ENCODE measurements around the gene RAB36. TPM values are rescaled to one million over a fixed set of nuclear protein-coding genes. Genes with fewer than 3 reads are reported as not detected.
A peak's percentile ranks its signal among the peaks of the same experiment; 100 is the strongest.

The RAB36 gene
- polyA plus RNA-seq, 1 donor (not counting 4 experiments of a cell fraction or from before 2014, with no cell fraction given) = 1.9 TPM

- no peaks in the 10 kb centered on the region for H3K79me2 ChIP-seq (ENCODE audit: control insufficient read depth, insufficient read depth, low read length)
- no peaks in the 10 kb centered on the region for H3K9me3 ChIP-seq (ENCODE audit: control insufficient read depth, low read depth, low read length)
- DNase-seq (ENCODE audit: low read depth, low spot score) (no peak), FAIRE-seq (no peak)
- peak overlapping the region; percentile 54 for H2AFZ ChIP-seq (ENCODE audit: control insufficient read depth, low read length)
- no peak overlapping the region for H3K27ac ChIP-seq (ENCODE audit: control insufficient read depth, insufficient read depth, low read length)
- dilution Hi-C loops (cut with MboI; ENCODE audit: extremely low pct_ligation_motif_present, low sequenced_read_pairs) = no loop called here
- peaks cover 29% of the 10 kb centered on the region for H3K4me1 ChIP-seq (ENCODE audit: control insufficient read depth, extremely low read depth, insufficient read depth, low read length)
- no peaks in the 10 kb centered on the region for H3K27me3 ChIP-seq (ENCODE audit: control insufficient read depth, extremely low read depth, insufficient read depth, low read length)
- H3K4me2 ChIP-seq (ENCODE audit: control insufficient read depth, extremely low read depth, insufficient read depth, low read depth, low read length) = no peak overlapping the region
- H3K9me1 ChIP-seq (ENCODE audit: control insufficient read depth, extremely low read depth, insufficient read depth, low read length) = no peaks in the 10 kb centered on the region
- TF ChIP-seq EZH2 (IDR thresholded peaks at IDR 0.05; ENCODE audit: low read length) (no peak), CTCF (optimal IDR thresholded peaks at IDR 0.05 in 1 of 3, IDR thresholded peaks at IDR 0.05 in 1 of 3, conservative IDR thresholded peaks at IDR 0.05 in 1 of 3; ENCODE audit: extremely low read depth in 1 of 3, insufficient read depth in 2 of 3, low read length in 3 of 3) (no peak)
- H3K36me3 ChIP-seq (ENCODE audit: control insufficient read depth in 2 of 2, extremely low read depth in 1 of 2, insufficient read depth in 2 of 2, low read length in 2 of 2) = no peaks in the 10 kb centered on the region
- no peak overlapping the region for H3K4me3 ChIP-seq (ENCODE audit: control insufficient read depth in 2 of 3, extremely low read depth in 1 of 3, insufficient read depth in 2 of 3, low read depth in 1 of 3, low read length in 3 of 3)
- H3K9ac ChIP-seq (ENCODE audit: control insufficient read depth, extremely low read depth, insufficient read depth, low read length) = no peak overlapping the region
- no peaks in the 10 kb centered on the region for H4K20me1 ChIP-seq (ENCODE audit: control insufficient read depth, extremely low read depth, insufficient read depth, low read length)
Observed at GRCh38 chr22:23137468-23137867, 7.8 kb upstream of the RAB36 start.

GRCh38 chr22:23137905-23138561 lies 7.2 kb upstream of the RAB36 start:
- dilution Hi-C loops (cut with MboI; ENCODE audit: extremely low pct_ligation_motif_present, low sequenced_read_pairs) = no loop called here
- H3K4me1 ChIP-seq (ENCODE audit: control insufficient read depth, extremely low read depth, insufficient read depth, low read length) = peaks cover 29% of the 10 kb centered on the region
- H3K27ac ChIP-seq (ENCODE audit: control insufficient read depth, insufficient read depth, low read length) = peak overlapping the region; percentile 8

More at GRCh38 chr22:23137905-23138561, 7.2 kb upstream of the RAB36 start:
- Histone ChIP-seq H2AFZ (ENCODE audit: control insufficient read depth, low read length) (peak overlapping the region; percentile 21), H3K9ac (ENCODE audit: control insufficient read depth, extremely low read depth, insufficient read depth, low read length) (no peak overlapping the region), H3K79me2 (ENCODE audit: control insufficient read depth, insufficient read depth, low read length) (no peaks in the 10 kb centered on the region), H3K27me3 (ENCODE audit: control insufficient read depth, extremely low read depth, insufficient read depth, low read length) (no peaks in the 10 kb centered on the region), H3K9me3 (ENCODE audit: control insufficient read depth, low read depth, low read length) (no peaks in the 10 kb centered on the region), H3K36me3 (ENCODE audit: control insufficient read depth in 2 of 2, extremely low read depth in 1 of 2, insufficient read depth in 2 of 2, low read length in 2 of 2) (no peaks in the 10 kb centered on the region), H3K4me3 (ENCODE audit: control insufficient read depth in 2 of 3, extremely low read depth in 1 of 3, insufficient read depth in 2 of 3, low read depth in 1 of 3, low read length in 3 of 3) (no peak overlapping the region), H4K20me1 (ENCODE audit: control insufficient read depth, extremely low read depth, insufficient read depth, low read length) (no peaks in the 10 kb centered on the region), H3K4me2 (ENCODE audit: control insufficient read depth, extremely low read depth, insufficient read depth, low read depth, low read length) (peak overlapping the region; percentile 42), H3K9me1 (ENCODE audit: control insufficient read depth, extremely low read depth, insufficient read depth, low read length) (no peaks in the 10 kb centered on the region)
- FAIRE-seq = no peak
- TF ChIP-seq EZH2 (IDR thresholded peaks at IDR 0.05; ENCODE audit: low read length) (no peak), CTCF (optimal IDR thresholded peaks at IDR 0.05 in 1 of 3, IDR thresholded peaks at IDR 0.05 in 1 of 3, conservative IDR thresholded peaks at IDR 0.05 in 1 of 3; ENCODE audit: extremely low read depth in 1 of 3, insufficient read depth in 2 of 3, low read length in 3 of 3) (no peak)
- DNase-seq (ENCODE audit: low read depth, low spot score) = no peak

All from keratinocyte (primary cell).